H9 (cell line): ENCODE results near the gene RABGAP1L. TPM values are rescaled to one million over a fixed set of nuclear protein-coding genes. Genes with fewer than 3 reads are reported as not detected.

Source experiments
- DNase-seq: peaks from one replicate; pipeline ENCODE4 v3.0.0-alpha.2; 2017
- H2AFZ ChIP-seq: one replicate; pipeline ENCODE4 v1.6.1; 2013; ENCODE audit warnings: mild to moderate bottlenecking, low read length, control low read depth, moderate library complexity
- H2AK5ac ChIP-seq: 2 replicates; pipeline ENCODE4 v1.6.1; 2013; ENCODE audit warnings: low read length, control low read depth, mixed read lengths; ENCODE audit not compliant: insufficient read length
- H2BK120ac ChIP-seq: one replicate; pipeline ENCODE4 v1.6.1; 2013; ENCODE audit warnings: low read depth, mild to moderate bottlenecking, low read length, control low read depth, inconsistent platforms; ENCODE audit not compliant: poor library complexity, severe bottlenecking
- H2BK12ac ChIP-seq: 2 replicates; pipeline ENCODE4 v1.6.1; 2013; ENCODE audit warnings: low read length, control low read depth, mixed read lengths, low read depth; ENCODE audit not compliant: insufficient read length
- H2BK15ac ChIP-seq: 2 replicates; pipeline ENCODE4 v1.6.1; 2013; ENCODE audit warnings: low read depth, low read length, control low read depth
- H2BK20ac ChIP-seq: one replicate; pipeline ENCODE4 v1.6.1; 2013; ENCODE audit warnings: low read depth, mild to moderate bottlenecking, low read length, control low read depth, inconsistent platforms; ENCODE audit not compliant: poor library complexity, severe bottlenecking
- H2BK5ac ChIP-seq: 2 replicates; pipeline ENCODE4 v1.6.1; 2013; ENCODE audit warnings: low read length, control low read depth, mixed read lengths; ENCODE audit not compliant: insufficient read length
- H3K14ac ChIP-seq: 2 replicates; pipeline ENCODE4 v1.6.1; 2013; ENCODE audit warnings: low read length, control low read depth; ENCODE audit not compliant: insufficient read depth
- H3K18ac ChIP-seq: 2 replicates; pipeline ENCODE4 v1.6.1; 2013; ENCODE audit warnings: low read depth, mild to moderate bottlenecking, mixed read lengths, low read length, control low read depth; ENCODE audit not compliant: insufficient read length
- H3K23ac ChIP-seq: 2 replicates; pipeline ENCODE4 v1.6.1; 2013; ENCODE audit warnings: low read length, control low read depth, mixed read lengths, low read depth; ENCODE audit not compliant: insufficient read length
- H3K23me2 ChIP-seq: 2 replicates; pipeline ENCODE4 v1.6.1; 2013; ENCODE audit warnings: low read depth, mild to moderate bottlenecking, mixed read lengths, low read length, control low read depth; ENCODE audit not compliant: insufficient read length, poor library complexity, severe bottlenecking
- H3K27ac ChIP-seq: 2 replicates; pipeline ENCODE4 v1.5.1; 2013; ENCODE audit warnings: low read length, control low read depth, mixed read lengths, low read depth; ENCODE audit not compliant: insufficient read length
- H3K27me3 ChIP-seq: 2 replicates; pipeline ENCODE4 v1.6.1; 2013; ENCODE audit warnings: low read length, control low read depth, inconsistent platforms; ENCODE audit not compliant: insufficient read depth
- H3K4ac ChIP-seq: 2 replicates; pipeline ENCODE4 v1.6.1; 2013; ENCODE audit warnings: low read depth, mild to moderate bottlenecking, control low read depth, inconsistent platforms, low read length, moderate library complexity
- H3K4me1 ChIP-seq: 2 replicates; pipeline ENCODE4 v1.6.1; 2013; ENCODE audit warnings: low read length, control low read depth, inconsistent platforms; ENCODE audit not compliant: insufficient read depth
- H3K4me2 ChIP-seq: 2 replicates; pipeline ENCODE4 v1.6.1; 2013; ENCODE audit warnings: low read length, control low read depth, mixed read lengths; ENCODE audit not compliant: insufficient read length, insufficient read depth
- H3K56ac ChIP-seq: 2 replicates; pipeline ENCODE4 v1.6.1; 2013; ENCODE audit warnings: low read depth, mild to moderate bottlenecking, mixed read lengths, low read length, control low read depth; ENCODE audit not compliant: insufficient read length
- H3K79me1 ChIP-seq: 2 replicates; pipeline ENCODE4 v1.6.1; 2013; ENCODE audit warnings: low read depth, mild to moderate bottlenecking, moderate library complexity, low read length, control low read depth, inconsistent platforms; ENCODE audit not compliant: insufficient read depth, poor library complexity, severe bottlenecking
- H3K79me2 ChIP-seq: 2 replicates; pipeline ENCODE4 v1.6.1; 2013; ENCODE audit warnings: low read length, control low read depth, inconsistent platforms; ENCODE audit not compliant: insufficient read depth
- H3K9ac ChIP-seq: 2 replicates; pipeline ENCODE4 v1.6.1; 2013; ENCODE audit warnings: low read length, control low read depth, mixed read lengths; ENCODE audit not compliant: insufficient read length; ENCODE audit errors: extremely low read depth
- H3K9me3 ChIP-seq: one replicate; pipeline ENCODE4 v1.6.1; 2013; ENCODE audit warnings: low read depth, low read length, inconsistent platforms; ENCODE audit not compliant: control insufficient read depth
- H3T11ph ChIP-seq: one replicate; pipeline ENCODE4 v1.6.1; 2013; ENCODE audit warnings: mild to moderate bottlenecking, low read length, control low read depth, inconsistent platforms
- H4K20me1 ChIP-seq: one replicate; pipeline ENCODE4 v1.6.1; 2013; ENCODE audit not compliant: control insufficient read depth, insufficient read length, insufficient read depth
- H4K5ac ChIP-seq: 2 replicates; pipeline ENCODE4 v1.6.1; 2013; ENCODE audit warnings: low read depth, mild to moderate bottlenecking, mixed read lengths, low read length, control low read depth; ENCODE audit not compliant: insufficient read length
- H4K8ac ChIP-seq: replicated peaks from 2 replicates; pipeline ENCODE4 v1.6.1; 2013; ENCODE audit warnings: low read length, control low read depth, mixed read lengths, low read depth; ENCODE audit not compliant: insufficient read length
- H4K91ac ChIP-seq: 2 replicates; pipeline ENCODE4 v1.6.1; 2013; ENCODE audit warnings: low read depth, mild to moderate bottlenecking, moderate library complexity, mixed read lengths, low read length, control low read depth; ENCODE audit not compliant: insufficient read length
- H3K27ac Mint-ChIP-seq, 3 experiments: 2 replicates in 2 of 3; 3 replicates in 1 of 3; pipeline ENCODE4 v1.8.0; 2020 to 2021; ENCODE audit warnings: mixed read lengths in 3 of 3, mild to moderate bottlenecking in 1 of 3, moderate library complexity in 1 of 3
- H3K27me3 Mint-ChIP-seq: 2 replicates; pipeline ENCODE4 v1.8.0; 2021; ENCODE audit warnings: low read depth, mild to moderate bottlenecking, moderate library complexity, mixed read lengths
- H3K36me3 Mint-ChIP-seq, 3 experiments: 2 replicates in 2 of 3; 3 replicates in 1 of 3; pipeline ENCODE4 v1.8.0; 2020 to 2021; ENCODE audit warnings: low read depth in 3 of 3, mixed read lengths in 3 of 3; ENCODE audit not compliant: insufficient read depth in 1 of 3
- H3K4me1 Mint-ChIP-seq, 2 experiments: 2 replicates each; pipeline ENCODE4 v1.8.0; 2020; ENCODE audit warnings: mixed read lengths in 2 of 2
- H3K4me3 Mint-ChIP-seq, 2 experiments: 2 replicates in 1 of 2; 3 replicates in 1 of 2; pipeline ENCODE4 v1.8.0; 2020 to 2021; ENCODE audit warnings: mild to moderate bottlenecking in 2 of 2, mixed read lengths in 2 of 2, moderate library complexity in 1 of 2
- H3K9me3 Mint-ChIP-seq, 2 experiments: 2 replicates in 1 of 2; 3 replicates in 1 of 2; pipeline ENCODE4 v1.8.0; 2020; ENCODE audit warnings: mild to moderate bottlenecking in 2 of 2, mixed read lengths in 2 of 2, moderate library complexity in 1 of 2
- WGBS: extraction: QIAGEN DNeasy Blood & Tissue Kit; methylation state at CpG from one replicate; pipeline ENCODE4 v1.1.7; 2013; ENCODE audit warnings: missing lambda C conversion rate, low lambda C conversion rate, mixed read lengths; ENCODE audit not compliant: insufficient read length; ENCODE audit errors: extremely low coverage; 5-methylcytosine and 5-hydroxymethylcytosine counted together
- total RNA-seq: library from RNA; stranded (reverse); gene quantifications from 2 replicates; pipeline ENCODE4 v1.2.1, GENCODE V29; 2021
- TF ChIP-seq, protein P1 (sequence below): fragments of 200-600 bp; sonication (generic); conservative IDR thresholded peaks from 3 replicates; pipeline ENCODE4 v1.8.0; 2021; ENCODE audit warnings: antibody characterized with exemption, mild to moderate bottlenecking

Gene RABGAP1L
- total RNA-seq, 1 experiment from 2014 or later, result 147 TPM

- Histone ChIP-seq H3K79me1 (peaks cover 8% of the 10 kb centered on the region), H3K27ac (no peak overlapping the region), H3K27me3 (no peaks in the 10 kb centered on the region), H3K23ac (no peak overlapping the region), H3K4ac (no peak overlapping the region), H4K20me1 (no peaks in the 10 kb centered on the region), H3K14ac (no peak overlapping the region), H2BK20ac (no peak overlapping the region), H4K91ac (no peak overlapping the region), H3K56ac (no peak overlapping the region), H2AK5ac (no peak overlapping the region), H4K5ac (no peak overlapping the region), H2BK15ac (no peak overlapping the region), H3K79me2 (peaks cover 3% of the 10 kb centered on the region; the same call in 1 of the 2 replicates), H3K4me2 (no peak overlapping the region), H2BK12ac (no peak overlapping the region), H3K18ac (no peak overlapping the region), H3K23me2 (no peaks in the 10 kb centered on the region), H4K8ac (no peak overlapping the region), H3K9me3 (no peaks in the 10 kb centered on the region), H3K4me1 (no peaks in the 10 kb centered on the region), H2BK120ac (no peak overlapping the region), H2BK5ac (no peak overlapping the region), H3T11ph (no peak overlapping the region), H3K9ac (no peak overlapping the region), H2AFZ (no peak overlapping the region)
- peaks cover 1 to 27% (median 13%) of the 10 kb centered on the region in 3 experiments; a peak in 4 of 7 replicates for H3K36me3 Mint-ChIP-seq
- H3K27me3 Mint-ChIP-seq, result no peaks in the 10 kb centered on the region
- WGBS, result no CpG with 5 or more reads among the region's 2 CpGs
- TF ChIP-seq, protein P1, sequence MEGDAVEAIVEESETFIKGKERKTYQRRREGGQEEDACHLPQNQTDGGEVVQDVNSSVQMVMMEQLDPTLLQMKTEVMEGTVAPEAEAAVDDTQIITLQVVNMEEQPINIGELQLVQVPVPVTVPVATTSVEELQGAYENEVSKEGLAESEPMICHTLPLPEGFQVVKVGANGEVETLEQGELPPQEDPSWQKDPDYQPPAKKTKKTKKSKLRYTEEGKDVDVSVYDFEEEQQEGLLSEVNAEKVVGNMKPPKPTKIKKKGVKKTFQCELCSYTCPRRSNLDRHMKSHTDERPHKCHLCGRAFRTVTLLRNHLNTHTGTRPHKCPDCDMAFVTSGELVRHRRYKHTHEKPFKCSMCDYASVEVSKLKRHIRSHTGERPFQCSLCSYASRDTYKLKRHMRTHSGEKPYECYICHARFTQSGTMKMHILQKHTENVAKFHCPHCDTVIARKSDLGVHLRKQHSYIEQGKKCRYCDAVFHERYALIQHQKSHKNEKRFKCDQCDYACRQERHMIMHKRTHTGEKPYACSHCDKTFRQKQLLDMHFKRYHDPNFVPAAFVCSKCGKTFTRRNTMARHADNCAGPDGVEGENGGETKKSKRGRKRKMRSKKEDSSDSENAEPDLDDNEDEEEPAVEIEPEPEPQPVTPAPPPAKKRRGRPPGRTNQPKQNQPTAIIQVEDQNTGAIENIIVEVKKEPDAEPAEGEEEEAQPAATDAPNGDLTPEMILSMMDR, result peak; percentile 33; the same call in 2 of the 3 replicates
- H3K4me3 Mint-ChIP-seq, result no peak overlapping the region
- no peak for DNase-seq
- H3K9me3 Mint-ChIP-seq, result no peaks in the 10 kb centered on the region
- H3K27ac Mint-ChIP-seq, result no peak overlapping the region
- peaks cover 32 to 39% of the 10 kb centered on the region in 2 experiments for H3K4me1 Mint-ChIP-seq
These were observed 773.3 kb downstream of the RABGAP1L start for GRCh38 chr1:174932587-174932986.
